HG02852 (cell line): ENCODE results near the gene ASPRV1.

ENCODE experiments used
- ATAC-seq: cut with Tn5 transposase; IDR thresholded peaks from one replicate; pipeline ENCODE4 v1.9.1; 2021; ENCODE audit warnings: mild to moderate bottlenecking, moderate library complexity; ENCODE audit not compliant: unreplicated experiment

Gene ASPRV1

DNA sequence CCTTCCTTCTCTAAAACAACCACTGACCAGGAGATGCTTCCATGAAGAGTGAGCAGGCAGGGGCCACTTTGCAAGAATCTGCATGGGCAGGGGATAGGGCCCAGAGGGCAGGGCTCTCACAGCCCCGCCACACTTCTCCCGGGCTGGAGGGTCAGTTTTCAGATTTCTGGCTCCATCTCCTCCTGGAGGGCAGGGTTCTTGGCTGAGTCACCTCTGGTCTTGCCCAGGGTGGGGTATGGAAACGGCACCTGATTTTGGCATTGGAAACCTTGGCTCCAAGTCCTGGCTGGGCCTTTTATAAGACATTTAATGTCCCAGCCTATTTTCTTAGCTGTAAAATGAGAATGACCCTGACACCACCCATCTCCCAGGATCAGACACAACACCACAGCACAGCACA, 27.6 kb upstream of the ASPRV1 start:
- ATAC-seq, result no peak

DNA sequence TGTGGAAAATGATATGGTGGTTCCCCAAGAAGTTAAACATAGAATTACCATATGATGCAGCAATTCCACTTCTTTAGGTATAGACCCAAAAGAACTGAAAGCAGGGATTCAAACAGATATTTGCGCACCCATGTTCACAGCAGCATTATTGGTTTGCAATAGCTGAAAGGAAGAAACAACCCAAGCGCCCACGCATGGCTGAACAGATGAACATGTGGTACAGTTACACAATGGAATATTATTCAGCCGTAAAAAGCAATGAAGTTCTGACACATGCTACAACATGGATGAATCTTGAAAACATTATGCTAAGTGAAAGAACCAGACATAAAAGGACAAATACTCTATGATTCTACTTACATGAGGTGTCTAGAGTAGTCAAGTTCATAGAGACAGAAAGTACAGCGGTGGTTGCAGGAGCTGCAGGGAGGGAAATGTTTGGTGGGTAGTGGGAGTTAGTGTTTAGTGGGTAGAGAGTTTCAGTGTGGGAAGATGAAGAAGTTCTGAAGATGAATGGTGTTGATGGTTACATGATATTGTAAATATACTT, 26.7 kb upstream of the ASPRV1 start:
- ATAC-seq, result no peak

GRCh38 chr2:69986691-69987090, 25.3 kb upstream of the ASPRV1 start:
- no peak for ATAC-seq

- no peak for ATAC-seq
Observed at GRCh38 chr2:69985688-69986087, 24.3 kb upstream of the ASPRV1 start.

DNA sequence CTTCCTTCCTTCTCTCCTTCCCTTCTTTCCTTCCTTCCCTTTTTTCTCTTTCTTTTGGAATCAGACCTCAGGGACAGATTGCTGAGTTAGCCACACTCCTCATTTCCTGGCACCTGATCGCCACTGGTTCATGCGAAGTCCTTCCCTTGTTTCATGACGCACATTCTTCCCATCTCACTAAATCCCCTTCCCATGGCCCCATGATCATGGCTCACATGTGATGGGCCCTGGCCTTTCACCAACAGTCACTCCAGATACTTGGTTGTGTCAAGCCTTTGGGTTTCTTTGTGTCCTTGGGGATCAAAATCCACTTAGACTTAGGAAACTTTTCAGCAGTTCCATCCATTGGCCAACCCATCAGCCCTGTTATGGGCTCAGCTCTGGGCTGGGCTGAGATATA, 23.8 kb upstream of the ASPRV1 start:
- ATAC-seq, result no peak

GRCh38 chr2:69983392-69983966, 22.0 kb upstream of the ASPRV1 start:
- ATAC-seq, result no peak

DNA sequence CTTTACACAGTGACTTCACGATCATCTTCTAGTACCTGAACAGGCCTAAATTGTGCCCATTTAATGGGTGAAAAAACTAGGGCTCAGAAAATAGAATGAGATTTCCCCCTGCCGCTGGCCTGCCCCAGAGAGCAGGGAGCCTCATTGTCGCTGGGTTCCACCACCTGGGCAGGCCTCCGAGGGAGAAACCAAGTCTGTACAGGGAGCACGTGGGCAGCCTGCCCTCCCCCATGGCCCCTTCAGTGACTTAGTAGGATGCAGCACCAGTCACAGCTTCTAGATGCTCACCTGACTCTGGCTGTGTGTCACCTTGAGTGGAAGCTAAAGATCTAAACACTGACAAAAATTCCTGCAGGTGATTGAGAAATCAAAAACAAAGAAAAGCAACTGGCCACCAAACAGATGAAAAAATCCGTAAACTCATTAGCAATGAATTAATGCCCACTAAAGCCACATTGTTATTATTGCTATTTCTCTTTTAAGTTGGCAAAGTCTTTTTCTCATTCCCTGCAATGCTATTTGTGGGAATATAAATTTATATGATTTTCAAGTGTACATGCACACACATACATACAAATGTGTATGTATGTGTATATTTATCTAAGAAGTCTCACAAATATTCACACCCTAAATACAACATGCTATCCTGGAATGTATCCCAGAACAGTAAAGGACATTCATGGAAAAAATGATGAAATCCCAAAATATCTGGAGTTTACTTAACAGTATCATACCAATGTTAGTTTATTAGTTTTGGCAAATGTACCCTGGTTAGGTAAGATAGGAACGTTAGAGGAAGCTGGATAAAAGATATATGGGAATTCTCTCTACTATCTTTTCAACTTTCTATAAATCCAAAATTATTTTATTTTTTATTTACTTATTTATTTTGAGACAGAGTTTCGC, 18.7 kb upstream of the ASPRV1 start:
- no peak for ATAC-seq

DNA sequence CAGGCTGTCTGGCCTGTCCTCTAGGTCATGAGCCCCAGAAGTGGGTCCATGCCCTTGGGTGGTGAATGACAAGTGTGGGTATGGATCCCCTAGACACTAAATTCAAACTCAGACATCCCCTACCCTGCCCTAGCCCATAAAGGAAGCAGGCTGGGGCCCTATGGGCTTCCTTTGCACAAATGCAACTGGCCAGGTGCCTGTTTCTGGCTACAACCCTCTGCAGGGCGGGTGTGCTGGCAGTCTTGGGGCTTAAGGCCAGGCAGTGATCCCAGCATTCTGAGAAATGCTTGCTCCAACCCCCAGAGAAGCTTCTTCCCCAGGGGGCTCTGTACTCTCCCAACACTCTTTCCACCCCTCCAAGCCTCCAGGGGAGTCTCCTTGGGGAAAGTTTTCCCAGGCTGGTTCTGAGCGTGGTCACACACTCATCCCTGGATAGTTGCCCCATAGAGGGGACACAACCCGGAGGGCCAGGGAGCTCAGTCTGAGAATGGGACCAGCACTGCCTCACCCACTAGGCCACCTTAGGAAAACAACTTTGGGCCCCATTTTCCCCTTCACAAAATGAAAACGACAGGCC, 16.6 kb upstream of the ASPRV1 start:
- ATAC-seq, result no peak

- no peak for ATAC-seq
Observed at GRCh38 chr2:69977186-69977585, 15.8 kb upstream of the ASPRV1 start.

DNA sequence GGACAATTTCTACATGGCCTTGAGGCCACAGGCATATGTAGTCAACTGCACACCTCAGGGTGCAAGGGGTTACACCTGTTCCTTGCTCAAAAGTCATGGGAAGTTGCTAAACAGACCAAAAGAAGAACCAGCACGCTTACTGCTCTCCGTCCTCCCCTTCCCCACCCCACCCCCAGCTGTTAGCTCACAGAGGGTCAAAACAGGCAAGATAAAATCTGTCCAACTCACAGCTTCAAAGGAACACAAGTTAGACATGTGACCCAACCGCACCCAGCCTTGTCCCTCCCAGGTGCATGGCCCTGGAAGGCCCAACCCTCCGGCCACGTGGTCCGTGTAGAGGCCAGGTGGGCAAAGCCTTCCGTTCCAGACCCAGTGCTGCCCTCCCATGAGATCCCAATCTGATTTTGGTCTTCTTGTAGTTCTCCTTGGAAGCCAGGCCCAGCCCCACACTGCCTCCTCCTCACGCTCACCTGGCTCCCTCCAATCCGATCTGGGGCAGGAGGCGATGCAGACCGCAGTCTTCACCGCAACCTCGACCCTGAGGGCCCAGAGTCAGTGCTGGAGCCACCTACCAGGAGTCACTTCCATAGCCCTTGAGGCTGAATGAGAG, 14.5 kb upstream of the ASPRV1 start:
- no peak for ATAC-seq

DNA sequence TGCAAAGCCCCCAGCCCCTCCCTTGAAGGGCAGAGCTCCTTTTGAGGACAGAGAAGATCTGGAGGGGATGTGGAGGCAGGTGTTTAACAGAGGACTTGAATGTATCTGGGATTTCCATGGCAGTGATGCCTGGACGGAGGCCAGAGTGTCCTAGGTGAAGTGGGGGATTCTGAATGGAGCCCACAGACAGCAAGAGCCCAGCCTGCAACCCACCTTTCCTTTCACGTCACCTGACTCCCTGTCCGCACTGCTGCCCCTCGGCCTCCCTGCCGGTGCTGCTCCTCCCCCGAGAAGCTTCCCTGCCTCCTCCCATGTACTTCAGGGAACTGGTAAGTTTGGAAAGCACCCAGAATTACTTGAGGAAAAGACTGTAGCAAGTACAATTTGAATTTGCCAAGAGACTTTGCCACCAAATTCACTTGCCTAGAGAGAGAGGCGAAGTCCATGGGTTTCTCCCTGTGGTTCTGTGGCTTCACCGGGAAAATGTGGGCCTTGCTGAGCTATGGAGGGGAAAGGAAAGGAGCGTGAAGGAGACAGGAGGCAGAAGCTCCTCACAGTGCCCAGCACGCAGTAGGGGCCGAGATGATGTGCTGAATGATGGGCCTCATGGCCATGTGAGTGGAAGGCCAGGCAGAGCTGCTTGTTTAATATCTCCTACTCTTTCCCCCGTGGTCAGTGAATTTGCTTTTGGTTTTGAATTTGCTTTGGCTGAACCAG, 13.9 kb upstream of the ASPRV1 start:
- no peak for ATAC-seq

DNA sequence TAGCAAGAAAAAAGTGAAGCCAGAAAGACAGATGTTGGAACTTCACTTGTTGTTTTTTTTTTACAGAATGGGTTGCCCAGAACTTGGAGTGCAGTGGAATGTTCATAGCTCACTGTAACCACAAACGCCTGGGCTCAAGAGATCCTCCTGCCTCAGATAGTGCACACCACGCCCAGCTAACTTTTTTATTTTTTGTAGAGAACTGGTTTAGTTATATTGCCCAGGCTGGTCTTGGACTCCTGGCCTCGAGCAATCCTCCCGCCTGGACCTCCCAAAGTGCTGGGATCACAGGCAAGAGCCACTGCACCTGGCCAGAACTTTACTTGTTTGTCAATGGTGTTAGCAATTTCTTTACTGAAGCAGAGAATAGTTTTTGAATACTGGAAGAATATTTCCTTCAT, 11.9 kb upstream of the ASPRV1 start:
- ATAC-seq, result no peak

DNA sequence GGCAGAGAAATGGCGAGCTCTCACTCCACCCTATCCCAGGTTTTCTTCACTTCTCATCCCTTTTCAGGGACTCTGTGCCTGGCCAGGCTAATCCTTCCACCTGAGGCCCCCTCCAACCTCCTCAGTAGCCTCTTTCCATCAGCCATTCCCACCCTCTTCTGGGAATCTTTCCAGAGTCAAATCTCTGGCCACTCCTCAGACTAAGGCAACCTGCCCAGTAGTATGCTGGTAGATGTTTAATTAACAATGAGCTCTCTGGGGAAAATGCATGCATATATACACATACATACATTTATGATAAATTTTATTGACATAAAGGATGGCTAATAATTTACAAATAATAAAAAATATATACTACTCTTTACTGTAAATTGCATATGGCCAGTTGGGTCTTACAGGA, 11.4 kb upstream of the ASPRV1 start:
- ATAC-seq, result no peak

DNA sequence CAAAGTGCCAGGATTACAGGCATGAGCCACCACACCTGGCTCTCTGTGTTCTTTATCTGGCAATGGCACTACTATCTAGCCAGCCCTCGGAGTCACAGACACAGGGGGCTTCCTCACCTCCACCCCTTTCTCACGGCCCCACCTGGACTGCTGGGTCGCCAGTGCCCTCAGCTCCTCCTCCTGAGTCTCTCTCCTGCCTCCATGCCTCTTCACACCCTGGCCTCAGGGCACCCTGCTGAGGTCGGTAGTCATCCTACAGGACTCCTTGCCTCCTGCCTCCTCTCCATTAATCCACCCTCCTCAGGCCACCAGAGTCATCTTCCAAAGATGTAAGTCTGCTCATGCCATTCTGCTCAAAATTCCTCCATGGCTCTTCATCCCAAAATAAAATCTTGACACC, 8.6 kb upstream of the ASPRV1 start:
- no peak for ATAC-seq

- ATAC-seq, result no peak
Observed at GRCh38 chr2:69969126-69969983, 7.9 kb upstream of the ASPRV1 start.

DNA sequence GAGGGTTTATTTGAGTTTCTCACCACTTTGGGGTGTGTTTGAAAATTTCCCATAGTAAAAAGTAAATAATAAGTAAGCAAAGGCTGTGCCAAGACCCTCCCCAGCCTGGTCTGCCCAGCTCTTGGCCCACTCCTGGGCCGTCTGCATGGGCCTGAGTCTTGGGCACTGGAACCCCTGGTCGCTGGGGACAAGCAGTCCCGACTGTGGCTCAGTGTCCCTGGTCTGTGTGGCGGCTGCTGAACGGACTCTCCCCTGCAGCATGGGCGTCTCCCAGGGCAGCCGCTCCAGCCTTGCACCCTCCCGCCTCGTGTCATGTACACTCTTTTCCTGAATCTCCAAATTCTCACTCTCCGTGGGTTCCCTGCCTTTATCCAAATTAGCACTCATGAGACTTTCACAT, 7.2 kb upstream of the ASPRV1 start:
- no peak for ATAC-seq

- ATAC-seq, result no peak
Observed at GRCh38 chr2:69966496-69966895, 5.1 kb upstream of the ASPRV1 start.

GRCh38 chr2:69965756-69966445, 4.5 kb upstream of the ASPRV1 start:
- ATAC-seq, result no peak

- no peak for ATAC-seq
Observed at GRCh38 chr2:69964353-69964841, 3.0 kb upstream of the ASPRV1 start.
